ENCODE data around the gene SLC25A13.

The SLC25A13 gene

GRCh38 chr7:96122746-96123145 lies 199.2 kb downstream of the SLC25A13 start:
- Histone ChIP-seq H3K9ac (ENCODE audit: low read depth in 1 of 2, low read length in 2 of 2) (no peak overlapping the region), H3K4me1 (ENCODE audit: control insufficient read depth in 2 of 2, insufficient read depth in 2 of 2, low read length in 2 of 2) (no peaks in the 10 kb centered on the region), H3K9me3 (ENCODE audit: control insufficient read depth in 2 of 2, low read length in 2 of 2) (no peaks in the 10 kb centered on the region), H3K36me3 (ENCODE audit: control insufficient read depth in 2 of 2, insufficient read depth in 2 of 2, low read length in 2 of 2) (peaks cover 16 to 21% of the 10 kb centered on the region in 2 donors), H3K4me3 (ENCODE audit: low read length in 2 of 2) (no peak overlapping the region), H3K27me3 (ENCODE audit: control insufficient read depth in 2 of 2, insufficient read depth in 2 of 2, low read length in 2 of 2) (no peaks in the 10 kb centered on the region), H3K27ac (ENCODE audit: low read depth in 2 of 2, low read length in 2 of 2) (no peak overlapping the region)

- H3K36me3 ChIP-seq (ENCODE audit: control insufficient read depth in 2 of 2, insufficient read depth in 2 of 2, low read length in 2 of 2), result peaks cover 16 to 21% of the 10 kb centered on the region in 2 donors
- H3K9ac ChIP-seq (ENCODE audit: low read depth in 1 of 2, low read length in 2 of 2), result no peak overlapping the region
- H3K27ac ChIP-seq (ENCODE audit: low read depth in 2 of 2, low read length in 2 of 2), result no peak overlapping the region
- no peaks in the 10 kb centered on the region for H3K4me1 ChIP-seq (ENCODE audit: control insufficient read depth in 2 of 2, insufficient read depth in 2 of 2, low read length in 2 of 2)
- no peaks in the 10 kb centered on the region for H3K27me3 ChIP-seq (ENCODE audit: control insufficient read depth in 2 of 2, insufficient read depth in 2 of 2, low read length in 2 of 2)
- no peaks in the 10 kb centered on the region for H3K9me3 ChIP-seq (ENCODE audit: control insufficient read depth in 2 of 2, low read length in 2 of 2)
- H3K4me3 ChIP-seq (ENCODE audit: low read length in 2 of 2), result no peak overlapping the region
Observed at GRCh38 chr7:96121752-96122151, 200.1 kb downstream of the SLC25A13 start.

GRCh38 chr7:96120445-96121225 lies 201.3 kb downstream of the SLC25A13 start:
- Histone ChIP-seq H3K9me3 (ENCODE audit: control insufficient read depth in 2 of 2, low read length in 2 of 2) (no peaks in the 10 kb centered on the region), H3K27me3 (ENCODE audit: control insufficient read depth in 2 of 2, insufficient read depth in 2 of 2, low read length in 2 of 2) (no peaks in the 10 kb centered on the region), H3K4me3 (ENCODE audit: low read length in 2 of 2) (no peak overlapping the region), H3K27ac (ENCODE audit: low read depth in 2 of 2, low read length in 2 of 2) (no peak overlapping the region), H3K9ac (ENCODE audit: low read depth in 1 of 2, low read length in 2 of 2) (no peak overlapping the region), H3K36me3 (ENCODE audit: control insufficient read depth in 2 of 2, insufficient read depth in 2 of 2, low read length in 2 of 2) (peaks cover 16 to 21% of the 10 kb centered on the region in 2 donors), H3K4me1 (ENCODE audit: control insufficient read depth in 2 of 2, insufficient read depth in 2 of 2, low read length in 2 of 2) (no peaks in the 10 kb centered on the region)

DNA sequence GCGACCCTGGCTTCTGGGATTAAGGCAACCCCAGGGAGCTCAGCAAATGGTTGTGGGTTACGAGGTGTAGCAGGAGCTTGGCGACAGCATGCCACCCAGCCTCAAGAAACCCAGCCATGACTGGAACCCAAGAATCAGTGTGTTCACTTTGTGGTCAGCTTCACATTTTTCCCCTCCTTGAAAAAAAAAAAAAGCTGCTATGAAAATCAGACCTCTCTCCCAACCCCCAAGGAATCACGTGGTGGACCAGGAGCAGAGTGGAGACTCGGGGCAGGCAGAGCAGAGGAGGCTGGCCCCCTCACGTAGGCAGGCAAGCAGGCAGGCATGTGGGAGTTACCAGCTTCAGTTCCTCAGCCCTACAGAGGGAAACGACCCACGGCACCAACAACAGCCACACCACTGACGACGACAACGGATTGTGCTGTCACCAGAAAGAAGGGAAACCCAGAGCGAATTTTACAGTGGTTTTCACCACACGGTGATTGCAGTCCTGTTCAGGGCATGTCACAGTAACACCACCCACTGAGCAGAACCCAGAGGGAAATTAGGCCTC lies 203.4 kb downstream of the SLC25A13 start:
- Histone ChIP-seq H3K27me3 (ENCODE audit: control insufficient read depth in 2 of 2, insufficient read depth in 2 of 2, low read length in 2 of 2) (no peaks in the 10 kb centered on the region), H3K9me3 (ENCODE audit: control insufficient read depth in 2 of 2, low read length in 2 of 2) (no peaks in the 10 kb centered on the region), H3K9ac (ENCODE audit: low read depth in 1 of 2, low read length in 2 of 2) (no peak overlapping the region), H3K27ac (ENCODE audit: low read depth in 2 of 2, low read length in 2 of 2) (no peak overlapping the region), H3K36me3 (ENCODE audit: control insufficient read depth in 2 of 2, insufficient read depth in 2 of 2, low read length in 2 of 2) (peaks cover 16 to 19% of the 10 kb centered on the region in 2 donors), H3K4me3 (ENCODE audit: low read length in 2 of 2) (no peak overlapping the region), H3K4me1 (ENCODE audit: control insufficient read depth in 2 of 2, insufficient read depth in 2 of 2, low read length in 2 of 2) (no peaks in the 10 kb centered on the region)

- Histone ChIP-seq H3K27me3 (ENCODE audit: control insufficient read depth in 2 of 2, insufficient read depth in 2 of 2, low read length in 2 of 2) (no peaks in the 10 kb centered on the region), H3K27ac (ENCODE audit: low read depth in 2 of 2, low read length in 2 of 2) (no peak overlapping the region), H3K4me3 (ENCODE audit: low read length in 2 of 2) (no peak overlapping the region), H3K9me3 (ENCODE audit: control insufficient read depth in 2 of 2, low read length in 2 of 2) (no peaks in the 10 kb centered on the region), H3K36me3 (ENCODE audit: control insufficient read depth in 2 of 2, insufficient read depth in 2 of 2, low read length in 2 of 2) (peaks cover 7 to 11% of the 10 kb centered on the region in 2 donors), H3K4me1 (ENCODE audit: control insufficient read depth in 2 of 2, insufficient read depth in 2 of 2, low read length in 2 of 2) (no peaks in the 10 kb centered on the region), H3K9ac (ENCODE audit: low read depth in 1 of 2, low read length in 2 of 2) (no peak overlapping the region)
Observed at GRCh38 chr7:96116173-96116572, 205.7 kb downstream of the SLC25A13 start.

DNA sequence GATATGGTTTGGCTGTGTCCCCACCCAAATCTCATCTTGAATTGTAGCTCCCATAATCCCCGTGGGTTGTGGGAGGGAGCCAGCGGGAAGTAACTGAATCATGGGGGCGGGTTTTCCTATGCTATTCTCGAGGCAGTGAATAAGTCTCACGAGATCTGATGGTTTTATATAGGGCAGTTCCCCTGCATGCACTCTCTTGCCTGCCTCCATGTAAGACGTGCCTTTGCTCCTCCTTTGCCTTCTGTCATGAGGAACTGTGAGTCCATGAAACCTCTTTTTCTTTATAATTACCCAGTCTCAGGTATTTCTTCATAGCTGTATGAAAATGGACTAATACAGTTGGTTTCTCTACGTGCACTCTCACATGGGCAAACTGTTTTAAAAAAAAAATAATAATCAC lies 207.7 kb downstream of the SLC25A13 start:
- Histone ChIP-seq H3K9me3 (ENCODE audit: control insufficient read depth in 2 of 2, low read length in 2 of 2) (no peaks in the 10 kb centered on the region), H3K27ac (ENCODE audit: low read depth in 2 of 2, low read length in 2 of 2) (no peak overlapping the region), H3K36me3 (ENCODE audit: control insufficient read depth in 2 of 2, insufficient read depth in 2 of 2, low read length in 2 of 2) (no peaks in the 10 kb centered on the region), H3K9ac (ENCODE audit: low read depth in 1 of 2, low read length in 2 of 2) (no peak overlapping the region), H3K4me1 (ENCODE audit: control insufficient read depth in 2 of 2, insufficient read depth in 2 of 2, low read length in 2 of 2) (no peaks in the 10 kb centered on the region), H3K27me3 (ENCODE audit: control insufficient read depth in 2 of 2, insufficient read depth in 2 of 2, low read length in 2 of 2) (no peaks in the 10 kb centered on the region), H3K4me3 (ENCODE audit: low read length in 2 of 2) (no peak overlapping the region)

GRCh38 chr7:96111405-96111804 lies 210.5 kb downstream of the SLC25A13 start:
- Histone ChIP-seq H3K9ac (ENCODE audit: low read depth in 1 of 2, low read length in 2 of 2) (no peak overlapping the region), H3K27me3 (ENCODE audit: control insufficient read depth in 2 of 2, insufficient read depth in 2 of 2, low read length in 2 of 2) (no peaks in the 10 kb centered on the region), H3K4me3 (ENCODE audit: low read length in 2 of 2) (no peak overlapping the region), H3K36me3 (ENCODE audit: control insufficient read depth in 2 of 2, insufficient read depth in 2 of 2, low read length in 2 of 2) (no peaks in the 10 kb centered on the region), H3K9me3 (ENCODE audit: control insufficient read depth in 2 of 2, low read length in 2 of 2) (no peaks in the 10 kb centered on the region), H3K27ac (ENCODE audit: low read depth in 2 of 2, low read length in 2 of 2) (no peak overlapping the region), H3K4me1 (ENCODE audit: control insufficient read depth in 2 of 2, insufficient read depth in 2 of 2, low read length in 2 of 2) (no peaks in the 10 kb centered on the region)

GRCh38 chr7:96104984-96105383 lies 216.9 kb downstream of the SLC25A13 start:
- Histone ChIP-seq H3K4me3 (ENCODE audit: low read length in 2 of 2) (no peak overlapping the region), H3K27ac (ENCODE audit: low read depth in 2 of 2, low read length in 2 of 2) (no peak overlapping the region)

GRCh38 chr7:96102096-96102811 lies 219.6 kb downstream of the SLC25A13 start:
- no peaks in the 10 kb centered on the region for H3K36me3 ChIP-seq (ENCODE audit: control insufficient read depth in 2 of 2, insufficient read depth in 2 of 2, low read length in 2 of 2)
- H3K27me3 ChIP-seq (ENCODE audit: control insufficient read depth in 2 of 2, insufficient read depth in 2 of 2, low read length in 2 of 2), result no peaks in the 10 kb centered on the region
- no peak overlapping the region for H3K27ac ChIP-seq (ENCODE audit: low read depth in 2 of 2, low read length in 2 of 2)
- H3K9ac ChIP-seq (ENCODE audit: low read depth in 1 of 2, low read length in 2 of 2), result no peak overlapping the region
- H3K4me3 ChIP-seq (ENCODE audit: low read length in 2 of 2), result no peak overlapping the region
- no peaks in the 10 kb centered on the region for H3K4me1 ChIP-seq (ENCODE audit: control insufficient read depth in 2 of 2, insufficient read depth in 2 of 2, low read length in 2 of 2)
- H3K9me3 ChIP-seq (ENCODE audit: control insufficient read depth in 2 of 2, low read length in 2 of 2), result no peaks in the 10 kb centered on the region

More at GRCh38 chr7:96104984-96105383, 216.9 kb downstream of the SLC25A13 start:
- H3K27me3 ChIP-seq (ENCODE audit: control insufficient read depth in 2 of 2, insufficient read depth in 2 of 2, low read length in 2 of 2), result no peaks in the 10 kb centered on the region
- H3K4me1 ChIP-seq (ENCODE audit: control insufficient read depth in 2 of 2, insufficient read depth in 2 of 2, low read length in 2 of 2), result no peaks in the 10 kb centered on the region
- no peaks in the 10 kb centered on the region for H3K9me3 ChIP-seq (ENCODE audit: control insufficient read depth in 2 of 2, low read length in 2 of 2)
- H3K36me3 ChIP-seq (ENCODE audit: control insufficient read depth in 2 of 2, insufficient read depth in 2 of 2, low read length in 2 of 2), result no peaks in the 10 kb centered on the region
- no peak overlapping the region for H3K9ac ChIP-seq (ENCODE audit: low read depth in 1 of 2, low read length in 2 of 2)

- Histone ChIP-seq H3K9ac (ENCODE audit: low read depth in 1 of 2, low read length in 2 of 2) (no peak overlapping the region), H3K4me1 (ENCODE audit: control insufficient read depth in 2 of 2, insufficient read depth in 2 of 2, low read length in 2 of 2) (no peaks in the 10 kb centered on the region), H3K27me3 (ENCODE audit: control insufficient read depth in 2 of 2, insufficient read depth in 2 of 2, low read length in 2 of 2) (no peaks in the 10 kb centered on the region), H3K27ac (ENCODE audit: low read depth in 2 of 2, low read length in 2 of 2) (no peak overlapping the region), H3K4me3 (ENCODE audit: low read length in 2 of 2) (no peak overlapping the region), H3K36me3 (ENCODE audit: control insufficient read depth in 2 of 2, insufficient read depth in 2 of 2, low read length in 2 of 2) (no peaks in the 10 kb centered on the region), H3K9me3 (ENCODE audit: control insufficient read depth in 2 of 2, low read length in 2 of 2) (no peaks in the 10 kb centered on the region)
Observed at GRCh38 chr7:96100737-96101136, 221.2 kb downstream of the SLC25A13 start.
